Kidney (tissue), 14 donors: ENCODE measurements around the gene PAX1. TPM values are rescaled to one million over a fixed set of nuclear protein-coding genes. Genes with fewer than 3 reads are reported as not detected.

ENCODE experiments used
- DNase-seq, 5 donors: peaks; one replicate each; pipeline ENCODE4 v3.0.0-alpha.2; 2013 to 2020
- FAIRE-seq: peaks from 2 replicates; lab custom pipeline; 2012; peaks lifted over from hg19 to GRCh38; lab: Jason Lieb, UNC
- H3K27ac ChIP-seq, 2 donors: one replicate each; pipeline ENCODE4 v1.7.0; 2013; ENCODE audit warnings: low read depth in 2 of 2, low read length in 2 of 2, inconsistent platforms in 1 of 2
- H3K27me3 ChIP-seq: one replicate; pipeline ENCODE4 v1.7.1; 2013; ENCODE audit warnings: low read length, inconsistent platforms; ENCODE audit not compliant: control insufficient read depth, insufficient read depth
- H3K36me3 ChIP-seq, 3 donors: one replicate each; pipeline versions ENCODE4 v1.7.0 to v1.7.1; 2013; ENCODE audit warnings: low read length in 3 of 3, control low read depth in 1 of 3, inconsistent platforms in 1 of 3; ENCODE audit not compliant: insufficient read depth in 3 of 3, control insufficient read depth in 2 of 3
- H3K4me1 ChIP-seq, 3 donors: one replicate each; pipeline versions ENCODE4 v1.7.0 to v1.7.1; 2013; ENCODE audit warnings: low read length in 3 of 3, inconsistent platforms in 1 of 3, low read depth in 1 of 3; ENCODE audit not compliant: control insufficient read depth in 2 of 3, insufficient read depth in 2 of 3
- H3K4me3 ChIP-seq, 3 donors: one replicate each; pipeline versions ENCODE4 v1.7.0 to v1.8.1; 2013; ENCODE audit warnings: low read length in 3 of 3, control low read depth in 1 of 3, inconsistent platforms in 1 of 3
- H3K9ac ChIP-seq, 3 donors: one replicate each; pipeline versions ENCODE4 v1.7.0 to v1.7.1; 2013; ENCODE audit warnings: low read length in 3 of 3, control low read depth in 1 of 3, inconsistent platforms in 1 of 3
- H3K9me3 ChIP-seq, 3 donors: one replicate each; pipeline versions ENCODE4 v1.7.0 to v1.7.1; 2013; ENCODE audit warnings: low read length in 3 of 3, control low read depth in 1 of 3, inconsistent platforms in 1 of 3; ENCODE audit not compliant: control insufficient read depth in 2 of 3, insufficient read depth in 1 of 3
- CTCF ChIP-seq: IDR thresholded peaks from 3 replicates; pipeline ENCODE4 v1.5.1; 2012; ENCODE audit warnings: mild to moderate bottlenecking, moderate library complexity, borderline replicate concordance; ENCODE audit not compliant: insufficient read depth; ENCODE audit errors: extremely low read depth
- intact Hi-C: fragments of 100-400 bp; cut with DNase I; formaldehyde crosslinking; loops from one replicate; pipeline ENCODE4 v1.11.1; 2022
- polyA plus RNA-seq: library from polyadenylated mRNA; stranded (reverse); fragments of 350-450 nt; fragmentation: Illumina TruSeq; extraction: RNeasy Lipid Tissue Mini Kit (QIAGEN cat#74804); gene quantifications from one replicate; pipeline ENCODE4 v1.2.3, GENCODE V29; 2014; ENCODE audit warnings: low read depth, low replicate concordance; ENCODE audit not compliant: insufficient read depth
- total RNA-seq: library from RNA; stranded (reverse); fragmentation: NEBNext Ultra II Directional; extraction: Animal tissue kit (Norgen Biotek cat#: 25700); gene quantifications from one replicate; pipeline ENCODE4 v1.2.1, GENCODE V29; 2021
- donor health status: control.
- donor health status: control.
- donor health status: control.
- donor health status: control.
- donor health status: control.
- donor health status: DM: yes; HTN: yes; CAD: no.
- donor health status: Normal renal cell carcinoma (clear cell type).

Gene PAX1
- total and polyA plus RNA-seq, 2 donors from 2014 or later, result not detected

- Histone ChIP-seq H3K27me3 (no peaks in the 10 kb centered on the region), H3K27ac (no peak overlapping the region), H3K9ac (no peak overlapping the region), H3K9me3 (no peaks in the 10 kb centered on the region), H3K4me1 (no peaks in the 10 kb centered on the region), H3K4me3 (no peak overlapping the region), H3K36me3 (no peaks in the 10 kb centered on the region)
- intact Hi-C loops, result no loop called here
- FAIRE-seq, result no peak
- DNase-seq, result no peak
- no peak for TF ChIP-seq CTCF
Observed at GRCh38 chr20:21729316-21729715, 23.9 kb downstream of the PAX1 start.

GRCh38 chr20:21739161-21739560 is 33.7 kb downstream of the PAX1 start:
- no peak for TF ChIP-seq CTCF
- Histone ChIP-seq H3K9ac (no peak overlapping the region), H3K27me3 (no peaks in the 10 kb centered on the region), H3K4me3 (no peak overlapping the region), H3K36me3 (no peaks in the 10 kb centered on the region), H3K4me1 (no peaks in the 10 kb centered on the region), H3K9me3 (peaks cover 0 to 3% (median 2%) of the 10 kb centered on the region in 3 donors), H3K27ac (no peak overlapping the region)
- DNase-seq, result no peak
- FAIRE-seq, result no peak
- intact Hi-C loops, result no loop called here

- no peaks in the 10 kb centered on the region for H3K27me3 ChIP-seq
- H3K4me1 ChIP-seq, result no peaks in the 10 kb centered on the region
- no peak overlapping the region for H3K27ac ChIP-seq
- FAIRE-seq (no peak), DNase-seq (no peak)
- H3K9me3 ChIP-seq, result peaks cover 0 to 3% (median 2%) of the 10 kb centered on the region in 3 donors
- H3K4me3 ChIP-seq, result no peak overlapping the region
- intact Hi-C loops, result no loop called here
- TF ChIP-seq CTCF, result no peak
- no peaks in the 10 kb centered on the region for H3K36me3 ChIP-seq
- no peak overlapping the region for H3K9ac ChIP-seq
Observed at GRCh38 chr20:21739682-21740081, 34.2 kb downstream of the PAX1 start.

GRCh38 chr20:21741266-21741665 is 35.8 kb downstream of the PAX1 start:
- H3K4me3 ChIP-seq, result no peak overlapping the region
- DNase-seq (no peak), FAIRE-seq (no peak)
- no peak overlapping the region for H3K9ac ChIP-seq
- no peaks in the 10 kb centered on the region for H3K27me3 ChIP-seq
- H3K4me1 ChIP-seq, result no peaks in the 10 kb centered on the region
- H3K9me3 ChIP-seq, result peaks cover 0 to 3% (median 2%) of the 10 kb centered on the region in 3 donors
- intact Hi-C loops, result no loop called here
- no peak for TF ChIP-seq CTCF
- no peaks in the 10 kb centered on the region for H3K36me3 ChIP-seq
- H3K27ac ChIP-seq, result no peak overlapping the region
